Mesenchymal stem cell (in vitro differentiated cells and primary cell): ENCODE data around the gene FOXP2.
"Not testable (repeated sequence)": the region's sequence is repeated elsewhere in the genome, so short reads cannot be mapped to it uniquely, and the experiment has no call there.

Experiments used
- DNase-seq: peaks from one replicate; pipeline ENCODE4 v3.0.0-alpha.2; 2013
- H2AFZ ChIP-seq: one replicate; pipeline ENCODE4 v1.6.1; 2013; ENCODE audit warnings: low read depth, mild to moderate bottlenecking, control low read depth, inconsistent platforms, low read length, moderate library complexity
- H2AK5ac ChIP-seq: 2 replicates; pipeline ENCODE4 v1.6.1; 2013; ENCODE audit warnings: low read length, moderate library complexity, mild to moderate bottlenecking, inconsistent platforms; ENCODE audit not compliant: severe bottlenecking
- H2BK120ac ChIP-seq: one replicate; pipeline ENCODE4 v1.6.1; 2013; ENCODE audit warnings: low read depth, mild to moderate bottlenecking, inconsistent platforms, low read length, moderate library complexity
- H2BK12ac ChIP-seq, 2 experiments: one replicate each; pipeline ENCODE4 v1.6.1; 2013; ENCODE audit warnings: inconsistent platforms in 2 of 2, low read length in 2 of 2, mild to moderate bottlenecking in 2 of 2, moderate library complexity in 2 of 2, control low read depth in 1 of 2
- H2BK15ac ChIP-seq: one replicate; pipeline ENCODE4 v1.6.1; 2013; ENCODE audit warnings: mild to moderate bottlenecking, low read depth, inconsistent platforms; ENCODE audit not compliant: poor library complexity, severe bottlenecking
- H2BK5ac ChIP-seq: 2 replicates; pipeline ENCODE4 v1.6.1; 2013; ENCODE audit warnings: low read depth, mild to moderate bottlenecking, low read length, control low read depth, inconsistent platforms; ENCODE audit not compliant: poor library complexity, severe bottlenecking
- H3K14ac ChIP-seq, 2 experiments: one replicate each; pipeline ENCODE4 v1.6.1; 2013; ENCODE audit warnings: inconsistent platforms in 2 of 2, low read length in 2 of 2, control low read depth in 1 of 2, mild to moderate bottlenecking in 1 of 2, moderate library complexity in 1 of 2
- H3K18ac ChIP-seq, 2 experiments: one replicate each; pipeline ENCODE4 v1.6.1; 2013; ENCODE audit warnings: inconsistent platforms in 2 of 2, low read length in 2 of 2, control low read depth in 1 of 2, low read depth in 1 of 2, mild to moderate bottlenecking in 1 of 2
- H3K23ac ChIP-seq, 2 experiments: one replicate each; pipeline ENCODE4 v1.6.1; 2013; ENCODE audit warnings: inconsistent platforms in 2 of 2, low read length in 2 of 2, mild to moderate bottlenecking in 2 of 2, moderate library complexity in 2 of 2, control low read depth in 1 of 2
- H3K27ac ChIP-seq: 2 replicates; pipeline ENCODE4 v1.5.1; 2013; ENCODE audit warnings: mild to moderate bottlenecking, moderate library complexity, low read length, control low read depth, inconsistent platforms; ENCODE audit not compliant: poor library complexity, severe bottlenecking
- H3K27me3 ChIP-seq, 2 experiments: 2 replicates each; pipeline versions ENCODE4 v1.6.1 to v1.7.0; 2013; ENCODE audit warnings: low read length in 2 of 2, mild to moderate bottlenecking in 2 of 2, moderate library complexity in 2 of 2, control low read depth in 1 of 2, inconsistent platforms in 1 of 2; ENCODE audit not compliant: control insufficient read depth in 1 of 2, insufficient read depth in 1 of 2
- H3K36me3 ChIP-seq, 2 experiments: 2 replicates each; pipeline versions ENCODE4 v1.6.1 to v1.7.0; 2013; ENCODE audit warnings: low read length in 2 of 2, control low read depth in 1 of 2, inconsistent platforms in 1 of 2, low read depth in 1 of 2, mild to moderate bottlenecking in 1 of 2; ENCODE audit not compliant: insufficient read depth in 2 of 2, control insufficient read depth in 1 of 2
- H3K4ac ChIP-seq, 2 experiments: one replicate each; pipeline ENCODE4 v1.6.1; 2013; ENCODE audit warnings: inconsistent platforms in 2 of 2, low read length in 2 of 2, mild to moderate bottlenecking in 2 of 2, moderate library complexity in 2 of 2, control low read depth in 1 of 2, low read depth in 1 of 2
- H3K4me1 ChIP-seq: 2 replicates; pipeline ENCODE4 v1.6.1; 2013; ENCODE audit warnings: low read depth, low read length, control low read depth; ENCODE audit not compliant: control insufficient read depth, insufficient read depth
- H3K4me2 ChIP-seq: 2 replicates; pipeline ENCODE4 v1.6.1; 2013; ENCODE audit warnings: low read length, mild to moderate bottlenecking, inconsistent platforms; ENCODE audit not compliant: poor library complexity, severe bottlenecking
- H3K4me3 ChIP-seq, 2 experiments: 2 replicates each; pipeline versions ENCODE4 v1.5.1 to v1.7.0; 2013; ENCODE audit warnings: low read length in 2 of 2, mild to moderate bottlenecking in 2 of 2, control low read depth in 1 of 2, low read depth in 1 of 2; ENCODE audit not compliant: insufficient read depth in 1 of 2
- H3K79me1 ChIP-seq: replicated peaks from 2 replicates; pipeline ENCODE4 v1.6.1; 2013; ENCODE audit warnings: mild to moderate bottlenecking, control low read depth, low read length, inconsistent platforms; ENCODE audit not compliant: poor library complexity, severe bottlenecking
- H3K9ac ChIP-seq: 2 replicates; pipeline ENCODE4 v1.7.0; 2013; ENCODE audit warnings: mild to moderate bottlenecking, low read length, moderate library complexity
- H3K9me3 ChIP-seq: 2 replicates; pipeline ENCODE4 v1.7.0; 2013; ENCODE audit warnings: mild to moderate bottlenecking, low read length; ENCODE audit not compliant: control insufficient read depth
- H4K8ac ChIP-seq: one replicate; pipeline ENCODE4 v1.6.1; 2013; ENCODE audit warnings: inconsistent platforms, mild to moderate bottlenecking, low read length, moderate library complexity
- H4K91ac ChIP-seq: one replicate; pipeline ENCODE4 v1.6.1; 2013; ENCODE audit warnings: mild to moderate bottlenecking, low read length, inconsistent platforms
- WGBS: methylation state at CpG from one replicate; pipeline ENCODE4 v1.1.7; 2013; ENCODE audit warnings: mixed read lengths; 5-methylcytosine and 5-hydroxymethylcytosine counted together

Gene FOXP2

GRCh38 chr7:114372619-114373018 lies 42.0 kb upstream of the FOXP2 start:
- H2AFZ ChIP-seq: no peak overlapping the region
- no peak overlapping the region for H2BK15ac ChIP-seq
- 76% methylated on average over 3 of the region's 5 CpGs for WGBS
- H3K9ac ChIP-seq: no peak overlapping the region
- no peak overlapping the region for H4K8ac ChIP-seq
- H3K23ac ChIP-seq: no peak overlapping the region
- H3K27me3 ChIP-seq: no peaks in the 10 kb centered on the region
- no peak overlapping the region for H3K14ac ChIP-seq
- no peak overlapping the region for H4K91ac ChIP-seq
- H3K4ac ChIP-seq: no peak overlapping the region
- H3K4me1 ChIP-seq: no peaks in the 10 kb centered on the region
- H3K79me1 ChIP-seq: no peaks in the 10 kb centered on the region
- no peaks in the 10 kb centered on the region for H3K36me3 ChIP-seq
- H2BK5ac ChIP-seq: no peak overlapping the region
- H3K4me3 ChIP-seq: no peak overlapping the region
- no peak overlapping the region for H2BK120ac ChIP-seq
- H3K27ac ChIP-seq: no peak overlapping the region
- H3K18ac ChIP-seq: no peak overlapping the region
- H2BK12ac ChIP-seq: no peak overlapping the region
- no peaks in the 10 kb centered on the region for H3K9me3 ChIP-seq
- no peak overlapping the region for H3K4me2 ChIP-seq
- H2AK5ac ChIP-seq: no peak overlapping the region
- DNase-seq: no peak

- Histone ChIP-seq H3K23ac (no peak overlapping the region), H3K4ac (no peak overlapping the region), H2BK120ac (no peak overlapping the region), H4K8ac (no peak overlapping the region), H3K14ac (no peak overlapping the region), H2AFZ (no peak overlapping the region), H3K4me1 (no peaks in the 10 kb centered on the region), H3K4me2 (no peak overlapping the region), H3K9ac (no peak overlapping the region), H3K36me3 (no peaks in the 10 kb centered on the region), H3K4me3 (no peak overlapping the region), H3K79me1 (no peaks in the 10 kb centered on the region), H2BK15ac (no peak overlapping the region), H2AK5ac (no peak overlapping the region), H2BK12ac (no peak overlapping the region), H2BK5ac (no peak overlapping the region), H3K27me3 (no peaks in the 10 kb centered on the region), H3K27ac (no peak overlapping the region), H3K18ac (no peak overlapping the region), H3K9me3 (no peaks in the 10 kb centered on the region), H4K91ac (no peak overlapping the region)
- no peak for DNase-seq
These were observed 38.7 kb upstream of the FOXP2 start for GRCh38 chr7:114375907-114376306.

GRCh38 chr7:114383946-114384345 lies 30.7 kb upstream of the FOXP2 start:
- not testable (repeated sequence) for H3K18ac ChIP-seq, H2AFZ ChIP-seq, DNase-seq, H2BK15ac ChIP-seq, H4K91ac ChIP-seq, H3K4me3 ChIP-seq, H3K14ac ChIP-seq, H3K9ac ChIP-seq, H4K8ac ChIP-seq, H3K4me2 ChIP-seq, H3K27ac ChIP-seq, H2AK5ac ChIP-seq, H3K27me3 ChIP-seq, H3K9me3 ChIP-seq, H3K4me1 ChIP-seq, H2BK12ac ChIP-seq, H2BK120ac ChIP-seq, H2BK5ac ChIP-seq, H3K23ac ChIP-seq, H3K4ac ChIP-seq, H3K79me1 ChIP-seq, H3K36me3 ChIP-seq
- WGBS: 95% methylated on average over 7 of the region's 7 CpGs

- H3K36me3 ChIP-seq, H4K8ac ChIP-seq: not testable (repeated sequence)
These were observed 30.3 kb upstream of the FOXP2 start for GRCh38 chr7:114384346-114384745.

More at GRCh38 chr7:114384346-114384745, 30.3 kb upstream of the FOXP2 start:
- H2BK5ac ChIP-seq, H3K4me3 ChIP-seq, H2AK5ac ChIP-seq, H3K9ac ChIP-seq, H3K27me3 ChIP-seq, H3K4ac ChIP-seq, H2BK120ac ChIP-seq, DNase-seq, H2AFZ ChIP-seq, H3K4me1 ChIP-seq, H3K79me1 ChIP-seq, H3K14ac ChIP-seq, H3K4me2 ChIP-seq, H3K27ac ChIP-seq, H3K23ac ChIP-seq, H3K9me3 ChIP-seq, H4K91ac ChIP-seq, H3K18ac ChIP-seq, H2BK15ac ChIP-seq, H2BK12ac ChIP-seq: not testable (repeated sequence)
- 79% methylated on average over 2 of the region's 3 CpGs for WGBS
